OCI-LY3 (cell line): ENCODE measurements around the gene C1orf52.

ENCODE experiments used
- H2AFZ ChIP-seq: fragments of 200-600, 300-600 bp; shearing (Covaris generic); 2 replicates; pipeline ENCODE4 v1.6.0; 2014; ENCODE audit warnings: antibody characterized with exemption, low read depth, low read length
- H3K27ac ChIP-seq: fragments of 200-600, 300-600 bp; sonication (generic); 2 replicates; pipeline ENCODE4 v1.5.1; 2014; ENCODE audit warnings: mild to moderate bottlenecking, low read length, moderate library complexity, mixed read lengths
- H3K27me3 ChIP-seq: fragments of 200-600, 300-600 bp; sonication (generic); 2 replicates; pipeline ENCODE4 v1.6.1; 2014; ENCODE audit warnings: low read depth, low read length, mixed read lengths
- H3K36me3 ChIP-seq: fragments of 200-600, 300-600 bp; sonication (generic); replicated peaks from 2 replicates; pipeline ENCODE3; 2014; ENCODE audit warnings: low read depth, low read length, mixed read lengths
- H3K4me1 ChIP-seq: fragments of 300-600, 200-600 bp; sonication (generic); 2 replicates; pipeline ENCODE4 v1.6.1; 2014; ENCODE audit warnings: low read length, mixed read lengths
- H3K4me2 ChIP-seq: fragments of 200-600, 300-600 bp; sonication (generic); 2 replicates; pipeline ENCODE4 v1.6.1; 2014; ENCODE audit warnings: low read length, mixed read lengths
- H3K4me3 ChIP-seq: fragments of 300-600, 200-600 bp; sonication (generic); 2 replicates; pipeline ENCODE4 v1.5.1; 2014; ENCODE audit warnings: antibody characterized with exemption, mild to moderate bottlenecking, low read length, moderate library complexity
- H3K79me2 ChIP-seq: fragments of 300-600, 200-600 bp; shearing (Covaris generic); 2 replicates; pipeline ENCODE4 v1.6.1; 2014; ENCODE audit warnings: mild to moderate bottlenecking, low read length, mixed read lengths
- H3K9ac ChIP-seq: fragments of 300-600, 200-600 bp; shearing (Covaris generic); 2 replicates; pipeline ENCODE4 v1.6.0; 2014; ENCODE audit warnings: mild to moderate bottlenecking, low read length, moderate library complexity
- H3K9me3 ChIP-seq: fragments of 200-600, 300-600 bp; shearing (Covaris generic); 2 replicates; pipeline ENCODE4 v1.6.1; 2014; ENCODE audit warnings: low read length, mixed read lengths; ENCODE audit not compliant: insufficient read depth
- H4K20me1 ChIP-seq: fragments of 200-600, 300-600 bp; sonication (generic); 2 replicates; pipeline ENCODE4 v1.6.1; 2016; ENCODE audit warnings: low read length, mixed read lengths; ENCODE audit not compliant: insufficient read depth
- CTCF ChIP-seq: fragments of 200-600, 300-600 bp; sonication (generic); IDR thresholded peaks from 2 replicates; pipeline ENCODE4 v1.5.1; 2014; ENCODE audit warnings: antibody characterized with exemption, low read length, low read depth
- EZH2phosphoT487 ChIP-seq: fragments of 200-600 bp; shearing (Covaris generic); IDR thresholded peaks from 2 replicates; pipeline ENCODE4 v1.6.1; 2018; ENCODE audit warnings: antibody characterized with exemption, mixed run types, low read depth

The C1orf52 gene

DNA sequence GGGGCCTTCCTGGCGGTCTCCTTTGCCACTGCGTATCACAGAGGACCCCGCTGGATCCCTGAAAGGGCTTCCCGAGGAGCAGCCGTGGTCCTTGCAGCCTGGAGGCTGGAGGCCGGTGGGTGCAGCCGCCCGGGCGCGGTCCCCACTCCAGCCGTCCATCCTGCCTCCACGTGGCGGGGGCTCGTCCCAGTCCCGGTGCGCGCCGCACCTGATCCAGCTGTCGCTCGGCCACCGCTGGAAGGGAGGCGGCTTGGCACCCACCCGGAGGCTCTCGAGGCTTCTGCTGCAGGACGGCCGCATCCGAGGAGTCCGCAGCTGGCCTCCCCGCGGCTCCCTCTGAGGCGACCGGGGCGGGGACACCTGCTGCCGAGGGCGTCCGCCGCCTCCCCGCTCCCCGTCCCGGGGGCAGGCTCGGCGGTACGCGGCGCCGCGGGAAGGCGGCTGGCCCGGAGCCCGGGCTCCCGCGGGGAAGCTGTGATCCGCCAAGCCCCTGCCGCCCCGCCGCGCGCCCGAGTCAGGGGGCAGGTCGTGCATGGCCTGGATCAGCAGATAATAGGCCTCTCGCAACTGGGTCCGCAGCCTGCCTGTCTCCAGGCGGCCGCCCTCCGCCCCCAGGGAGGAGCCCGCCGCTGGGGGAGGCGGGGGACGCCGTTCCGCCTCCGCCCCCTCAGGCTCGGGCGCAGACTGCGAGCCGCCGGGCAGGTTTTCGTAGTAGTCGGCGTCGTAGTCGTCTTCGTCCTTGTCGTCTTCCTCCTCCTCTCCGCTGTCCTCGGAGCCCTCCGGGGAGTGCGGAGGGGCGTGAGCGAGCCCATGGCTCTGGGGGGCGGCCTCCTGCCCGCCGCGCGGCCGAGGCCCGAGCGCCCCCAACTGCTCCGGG lies 58.8 kb downstream of the C1orf52 start, which contains the start of gene SYDE2:
Gene SYDE2 (minus strand): TSS at position 554 of the 877 bp plus-strand sequence. CDS start 20 bp downstream, at position 534.
- Histone ChIP-seq H3K27ac (peak within 1 kb of the TSS; percentile 73), H4K20me1 (no peaks in the 10 kb centered on the region), H3K4me1 (peaks cover 25% of the 10 kb centered on the region), H3K36me3 (no peaks in the 10 kb centered on the region), H3K9me3 (no peaks in the 10 kb centered on the region), H3K9ac (peak within 1 kb of the TSS; percentile 85), H3K27me3 (no peaks in the 10 kb centered on the region), H3K4me2 (peak within 1 kb of the TSS; percentile 95), H2AFZ (peak within 1 kb of the TSS; percentile 87), H3K79me2 (peaks cover 17% of the 10 kb centered on the region), H3K4me3 (peak within 1 kb of the TSS; percentile 89)
- TF ChIP-seq EZH2phosphoT487: no peak
- TF ChIP-seq CTCF: no peak
